GM12878 (cell line): ENCODE results near the gene MAP7. TPM values are rescaled to one million over a fixed set of nuclear protein-coding genes. Genes with fewer than 3 reads are reported as not detected.
"Not testable (repeated sequence)": the region's sequence is repeated elsewhere in the genome, so short reads cannot be mapped to it uniquely, and the experiment has no call there.

Experiments used
- ATAC-seq: fragments of 200-7000 bp; cut with Tn5 transposase; 3 replicates; pipeline ENCODE4 v1.9.1; 2020; ENCODE audit warnings: mild to moderate bottlenecking, moderate library complexity
- BruUV-seq: library from RNA; stranded (reverse); fragments of 400-500 nt; replicated peaks from 2 replicates; lab custom pipeline; 2021; lab: Mats Ljungman, UMichigan
- CTCF ChIA-PET: fragments of 300-600 bp; sonication (Branson Sonifier 250); formaldehyde crosslinking; extraction: SDS; loops from one replicate; lab custom pipeline; 2021; ENCODE audit warnings: inconsistent platforms; lab: Yijun Ruan, JAX
- POLR2A ChIA-PET: fragments of 350-600 bp; formaldehyde crosslinking; extraction: SDS; loops from one replicate; lab custom pipeline; 2021; ENCODE audit warnings: inconsistent platforms; lab: Charles Lee
- RAD21 ChIA-PET: fragments of 300-600 bp; sonication (Branson Sonifier 250); formaldehyde crosslinking; loops from one replicate; lab custom pipeline; 2023; ENCODE audit warnings: antibody characterized with exemption; ENCODE audit not compliant: unreplicated experiment; lab: Charles Lee
- SMC1A ChIA-PET: fragments of 300-600 bp; sonication (Branson Sonifier 250); formaldehyde crosslinking; loops from one replicate; lab custom pipeline; 2023; ENCODE audit not compliant: unreplicated experiment, uncharacterized antibody; lab: Charles Lee
- DNase-seq: peaks from one replicate; pipeline ENCODE4 v3.0.0-alpha.2; 2011; ENCODE audit warnings: low read depth, low spot score
- FAIRE-seq: peaks from 3 replicates; lab custom pipeline; 2011; peaks lifted over from hg19 to GRCh38; lab: Jason Lieb, UNC
- H2AFZ ChIP-seq: 2 replicates; pipeline ENCODE4 v1.6.0; 2011; ENCODE audit warnings: low read depth, low read length, control low read depth; ENCODE audit not compliant: control insufficient read depth
- H3K27ac ChIP-seq: 2 replicates; pipeline ENCODE4 v1.5.1; 2011; ENCODE audit warnings: control low read depth; ENCODE audit not compliant: control insufficient read depth, insufficient read depth
- H3K27me3 ChIP-seq, 2 experiments: replicated peaks in 1 of 2; 2 replicates each; pipeline versions ENCODE4 v1.6.0 to v1.6.1; 2011; ENCODE audit warnings: low read length in 1 of 2; ENCODE audit not compliant: control insufficient read depth in 2 of 2, insufficient read depth in 2 of 2
- H3K36me3 ChIP-seq, 2 experiments: 2 replicates each; pipeline ENCODE4 v1.5.1; 2011; ENCODE audit warnings: low read length in 1 of 2; ENCODE audit not compliant: control insufficient read depth in 2 of 2, insufficient read depth in 2 of 2
- H3K4me1 ChIP-seq: 2 replicates; pipeline ENCODE4 v1.6.1; 2011; ENCODE audit warnings: mild to moderate bottlenecking, low read length, moderate library complexity, mixed read lengths; ENCODE audit not compliant: control insufficient read depth, insufficient read depth
- H3K4me2 ChIP-seq: 2 replicates; pipeline ENCODE4 v1.6.0; 2011; ENCODE audit warnings: control low read depth; ENCODE audit not compliant: control insufficient read depth, insufficient read depth
- H3K4me3 ChIP-seq: fragments of 200-600 bp; sonication (generic); 2 replicates; pipeline ENCODE4 v1.5.1; 2016
- H3K79me2 ChIP-seq: 2 replicates; pipeline ENCODE4 v1.6.0; 2011; ENCODE audit warnings: low read length; ENCODE audit not compliant: control insufficient read depth, insufficient read depth
- H3K9ac ChIP-seq: 2 replicates; pipeline ENCODE4 v1.8.0; 2011; ENCODE audit warnings: low read length, control low read depth, mixed read lengths; ENCODE audit not compliant: control insufficient read depth, insufficient read depth
- H3K9me3 ChIP-seq: replicated peaks from 3 replicates; pipeline ENCODE4 v1.5.1; 2011; ENCODE audit warnings: mild to moderate bottlenecking, low read length; ENCODE audit not compliant: control insufficient read depth, insufficient read depth
- H4K20me1 ChIP-seq: 2 replicates; pipeline ENCODE4 v1.6.0; 2011; ENCODE audit not compliant: control insufficient read depth, insufficient read depth
- BCLAF1 ChIP-seq: fragments of 450-650 bp; IDR thresholded peaks from 2 replicates; pipeline ENCODE4 v1.6.1; 2017; ENCODE audit warnings: antibody characterized with exemption, mild to moderate bottlenecking, moderate library complexity
- CREB1 ChIP-seq: IDR thresholded peaks from 2 replicates; pipeline ENCODE4 v1.6.1; 2012; ENCODE audit warnings: low read depth, mild to moderate bottlenecking, inconsistent platforms
- EED ChIP-seq: sonication (generic); IDR thresholded peaks from 2 replicates; pipeline ENCODE4 v1.6.1; 2016; ENCODE audit warnings: antibody characterized with exemption, low read depth
- MEF2A ChIP-seq: IDR thresholded peaks from 2 replicates; pipeline ENCODE4 v1.6.1; 2011; ENCODE audit warnings: low read depth, mild to moderate bottlenecking, low read length, moderate library complexity; ENCODE audit not compliant: insufficient read depth
- MEF2B ChIP-seq: fragments of 450-650 bp; IDR thresholded peaks from 2 replicates; pipeline ENCODE4 v1.6.1; 2018; ENCODE audit warnings: mild to moderate bottlenecking, moderate library complexity; ENCODE audit not compliant: partially characterized antibody, poor library complexity, severe bottlenecking
- NFYA ChIP-seq: IDR thresholded peaks from 2 replicates; pipeline ENCODE4 v1.6.1; 2011; ENCODE audit warnings: low read depth, mild to moderate bottlenecking, low read length, improper control_type of control experiment, borderline replicate concordance
- PKNOX1 ChIP-seq: fragments of 450-650 bp; IDR thresholded peaks from 2 replicates; pipeline ENCODE4 v1.6.1; 2016; ENCODE audit warnings: mild to moderate bottlenecking
- WGBS: methylation state at CpG from one replicate; pipeline ENCODE4 v1.1.6; 2016; ENCODE audit warnings: low lambda C conversion rate; ENCODE audit not compliant: insufficient replicate concordance, insufficient coverage; ENCODE audit errors: missing lambda C conversion rate; 5-methylcytosine and 5-hydroxymethylcytosine counted together
- in situ Hi-C: fragments of 300-500 bp; cut with MboI; formaldehyde crosslinking; loops from 9 replicates; pipeline ENCODE4 v1.14.3; 2018; ENCODE audit warnings: mixed read lengths
- intact Hi-C: fragments of 100-400 bp; cut with micrococcal nuclease; formaldehyde crosslinking; loops from one replicate; pipeline ENCODE4 v1.14.2; 2022; ENCODE audit not compliant: unreplicated experiment
- polyA plus RNA-seq, 11 experiments: library from polyadenylated mRNA; depleted of rRNA in 4 of 11; unstranded in 6 of 11; stranded (reverse) in 5 of 11; fragments of >200 nt; fragmentation: Nextera tagmentation in 4 of 11; fragmentation: Illumina TruSeq in 1 of 11; extraction: Ambion mirVana in 4 of 11; extraction: Trizol in 1 of 11; gene quantifications; 1 replicate in 1 of 11; 2 replicates in 10 of 11; pipeline versions ENCODE4 v1.2.1 to v1.2.3, GENCODE V29; 2011 to 2016; ENCODE audit warnings: inconsistent platforms in 2 of 11, missing spikeins in 2 of 11, low read depth in 1 of 11
- total RNA-seq, 4 experiments: library from RNA; depleted of rRNA in 3 of 4; stranded (reverse); fragments of >200 nt in 3 of 4; fragmentation: Illumina TruSeq in 1 of 4; extraction: Trizol in 1 of 4; gene quantifications; 2 replicates each; pipeline versions ENCODE4 v1.2.1 to v1.2.3, GENCODE V29; 2013 to 2021
- TF ChIP-seq, protein P1 (sequence below), 3 experiments: IDR thresholded peaks in 2 of 3; conservative IDR thresholded peaks in 1 of 3; 2 replicates each; pipeline ENCODE4 v1.5.1; 2011; ENCODE audit warnings: low read depth in 3 of 3, low read length in 3 of 3, mild to moderate bottlenecking in 3 of 3, control low read depth in 2 of 3, moderate library complexity in 2 of 3, inconsistent platforms in 1 of 3, mixed read lengths in 1 of 3; ENCODE audit not compliant: control insufficient read depth in 2 of 3, insufficient read depth in 1 of 3; ENCODE audit errors: extremely low read depth in 1 of 3
- TF ChIP-seq, protein P2 (sequence below): IDR thresholded peaks from 2 replicates; pipeline ENCODE4 v1.6.1; 2012; ENCODE audit warnings: low read depth, low read length, improper control_type of control experiment

The MAP7 gene
- total and polyA plus RNA-seq, 10 of the 15 experiments (the other 5 are each of a cell fraction or from before 2014, with no cell fraction given): 0.04 to 0.17 (median 0.08) TPM; not detected in 2

GRCh38 chr6:136489689-136490033, 60.6 kb downstream of the MAP7 start:
- BruUV-seq, H3K36me3 ChIP-seq, H3K4me1 ChIP-seq, CTCF ChIA-PET, H2AFZ ChIP-seq, in situ Hi-C loops, H3K9ac ChIP-seq, H3K27ac ChIP-seq, FAIRE-seq, H3K9me3 ChIP-seq, H3K4me2 ChIP-seq, DNase-seq, intact Hi-C loops, H3K27me3 ChIP-seq, POLR2A ChIA-PET, H3K79me2 ChIP-seq, H4K20me1 ChIP-seq, H3K4me3 ChIP-seq, ATAC-seq, SMC1A ChIA-PET, RAD21 ChIA-PET: not testable (repeated sequence)
- WGBS: 78% methylated on average over 3 of the region's 3 CpGs

GRCh38 chr6:136487759-136488425, 62.3 kb downstream of the MAP7 start:
- RAD21 ChIA-PET: interaction anchor here (0.7 kb wide), 1 partner anchor 1824 kb away, joined by 3 read pairs; no protein-coding TSS in a partner anchor
- Histone ChIP-seq H3K4me1 (no peaks in the 10 kb centered on the region), H3K9me3 (no peaks in the 10 kb centered on the region), H4K20me1 (no peaks in the 10 kb centered on the region), H3K79me2 (no peaks in the 10 kb centered on the region), H3K9ac (no peak overlapping the region), H3K36me3 (no peaks in the 10 kb centered on the region), H3K4me3 (no peak overlapping the region), H2AFZ (no peak overlapping the region), H3K27me3 (no peaks in the 10 kb centered on the region), H3K4me2 (no peak overlapping the region), H3K27ac (no peak overlapping the region)
- SMC1A ChIA-PET: no interaction called here
- FAIRE-seq (no peak), DNase-seq (no peak), ATAC-seq (no peak)
- intact Hi-C loops: no loop called here
- in situ Hi-C loops: no loop called here
- 65% methylated on average over 7 of the region's 7 CpGs for WGBS
- POLR2A ChIA-PET: no interaction called here
- CTCF ChIA-PET: no interaction called here
- no TSS peak for BruUV-seq
- TF ChIP-seq, protein P1, sequence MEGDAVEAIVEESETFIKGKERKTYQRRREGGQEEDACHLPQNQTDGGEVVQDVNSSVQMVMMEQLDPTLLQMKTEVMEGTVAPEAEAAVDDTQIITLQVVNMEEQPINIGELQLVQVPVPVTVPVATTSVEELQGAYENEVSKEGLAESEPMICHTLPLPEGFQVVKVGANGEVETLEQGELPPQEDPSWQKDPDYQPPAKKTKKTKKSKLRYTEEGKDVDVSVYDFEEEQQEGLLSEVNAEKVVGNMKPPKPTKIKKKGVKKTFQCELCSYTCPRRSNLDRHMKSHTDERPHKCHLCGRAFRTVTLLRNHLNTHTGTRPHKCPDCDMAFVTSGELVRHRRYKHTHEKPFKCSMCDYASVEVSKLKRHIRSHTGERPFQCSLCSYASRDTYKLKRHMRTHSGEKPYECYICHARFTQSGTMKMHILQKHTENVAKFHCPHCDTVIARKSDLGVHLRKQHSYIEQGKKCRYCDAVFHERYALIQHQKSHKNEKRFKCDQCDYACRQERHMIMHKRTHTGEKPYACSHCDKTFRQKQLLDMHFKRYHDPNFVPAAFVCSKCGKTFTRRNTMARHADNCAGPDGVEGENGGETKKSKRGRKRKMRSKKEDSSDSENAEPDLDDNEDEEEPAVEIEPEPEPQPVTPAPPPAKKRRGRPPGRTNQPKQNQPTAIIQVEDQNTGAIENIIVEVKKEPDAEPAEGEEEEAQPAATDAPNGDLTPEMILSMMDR (IDR thresholded peaks at IDR 0.05 in 2 of 3, conservative IDR thresholded peaks at IDR 0.05 in 1 of 3; ENCODE audit: control insufficient read depth in 2 of 3, extremely low read depth in 1 of 3, insufficient read depth in 1 of 3, low read depth in 3 of 3, low read length in 3 of 3): no peak
- TF ChIP-seq NFYA (no peak), MEF2B (no peak), CREB1 (no peak), BCLAF1 (no peak), PKNOX1 (no peak), MEF2A (no peak), EED (no peak)
- TF ChIP-seq, protein P2, sequence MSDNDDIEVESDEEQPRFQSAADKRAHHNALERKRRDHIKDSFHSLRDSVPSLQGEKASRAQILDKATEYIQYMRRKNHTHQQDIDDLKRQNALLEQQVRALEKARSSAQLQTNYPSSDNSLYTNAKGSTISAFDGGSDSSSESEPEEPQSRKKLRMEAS: no peak
